Activated naive CD8-positive, alpha-beta T cell treated with anti-CD3 and anti-CD28 coated beads, Interleukin-2, amount 10 ng/mL, durations not matched to agents 7 days and 5 days (primary cell): ENCODE results near the gene MAN2B2. TPM values are rescaled to one million over a fixed set of nuclear protein-coding genes. Genes with fewer than 3 reads are reported as not detected.

Experiments
- ATAC-seq: fragments of 150-1000 bp; cut with Tn5 transposase; one replicate; pipeline ENCODE4 v1.10.0; 2021; ENCODE audit warnings: low read depth, moderate library complexity
- POLR2A ChIA-PET: fragments of 350-600 bp; sonication (Branson Sonifier 250); formaldehyde crosslinking; loops from one replicate; lab custom pipeline; 2021; ENCODE audit warnings: antibody characterized with exemption; lab: Charles Lee
- DNase-seq: peaks from one replicate; pipeline ENCODE4 v3.0.0; 2021
- H3K27ac Mint-ChIP-seq: one replicate; pipeline ENCODE4 v1.8.0; 2022; ENCODE audit warnings: mild to moderate bottlenecking, mixed read lengths
- H3K27me3 Mint-ChIP-seq: one replicate; pipeline ENCODE4 v1.8.0; 2022; ENCODE audit warnings: mild to moderate bottlenecking, moderate library complexity, mixed read lengths
- H3K36me3 Mint-ChIP-seq: one replicate; pipeline ENCODE4 v1.8.0; 2021; ENCODE audit warnings: mild to moderate bottlenecking, mixed read lengths
- H3K4me1 Mint-ChIP-seq: one replicate; pipeline ENCODE4 v1.8.0; 2021; ENCODE audit warnings: mixed read lengths
- H3K4me3 Mint-ChIP-seq: one replicate; pipeline ENCODE4 v1.8.0; 2022; ENCODE audit warnings: mild to moderate bottlenecking, moderate library complexity, mixed read lengths
- H3K9me3 Mint-ChIP-seq: one replicate; pipeline ENCODE4 v1.8.0; 2021; ENCODE audit warnings: mixed read lengths
- total RNA-seq, 2 experiments: library from RNA; stranded (reverse); gene quantifications; one replicate each; pipeline ENCODE4 v1.2.3, GENCODE V29; 2021

MAN2B2 gene
- total RNA-seq, result 10 to 100 TPM; 36.0 to 38.2 TPM

GRCh38 chr4:6574747-6575502 lies at the start of gene MAN2B2:
Gene MAN2B2, plus strand, starts transcription at chr4:6575189. Its CDS starts 22 bp downstream, at chr4:6575211.
- ATAC-seq, result peak; percentile 91
- peaks cover 9% of the 10 kb centered on the region for H3K4me1 Mint-ChIP-seq
- POLR2A ChIA-PET, result interaction anchor here (0.6 to 2.2 kb wide), 10 partner anchors 14 to 483 kb away, joined by 3 to 15 read pairs (median 3); partner anchors contain the start of genes MRFAP1 and MRFAP1L1
- H3K36me3 Mint-ChIP-seq, result peaks cover 22% of the 10 kb centered on the region
- peaks cover 4% of the 10 kb centered on the region for H3K9me3 Mint-ChIP-seq
- peak within 1 kb of the TSS; percentile 83 for H3K27ac Mint-ChIP-seq
- peak; percentile 91 for DNase-seq
- H3K4me3 Mint-ChIP-seq, result peak within 1 kb of the TSS; percentile 87
- H3K27me3 Mint-ChIP-seq, result no peaks in the 10 kb centered on the region

GRCh38 chr4:6525474-6525873 lies 49.5 kb upstream of the MAN2B2 start:
- ATAC-seq (no peak), DNase-seq (no peak)
- Mint-ChIP-seq H3K4me1 (no peaks in the 10 kb centered on the region), H3K27ac (no peak overlapping the region), H3K9me3 (no peaks in the 10 kb centered on the region), H3K27me3 (peaks cover 6% of the 10 kb centered on the region), H3K4me3 (no peak overlapping the region), H3K36me3 (no peaks in the 10 kb centered on the region)
- POLR2A ChIA-PET, result no interaction called here

GRCh38 chr4:6526156-6526555 lies 48.8 kb upstream of the MAN2B2 start:
- Mint-ChIP-seq H3K4me3 (no peak overlapping the region), H3K27me3 (peaks cover 6% of the 10 kb centered on the region), H3K9me3 (no peaks in the 10 kb centered on the region), H3K4me1 (no peaks in the 10 kb centered on the region), H3K27ac (no peak overlapping the region), H3K36me3 (no peaks in the 10 kb centered on the region)
- DNase-seq (no peak), ATAC-seq (no peak)
- POLR2A ChIA-PET, result no interaction called here

- H3K27me3 Mint-ChIP-seq, result peaks cover 6% of the 10 kb centered on the region
- ATAC-seq, result no peak
- POLR2A ChIA-PET, result no interaction called here
These were observed 48.3 kb upstream of the MAN2B2 start for GRCh38 chr4:6526671-6527091.

GRCh38 chr4:6527259-6527658 lies 47.7 kb upstream of the MAN2B2 start:
- Mint-ChIP-seq H3K4me1 (no peaks in the 10 kb centered on the region), H3K27me3 (peaks cover 6% of the 10 kb centered on the region), H3K4me3 (no peak overlapping the region), H3K9me3 (no peaks in the 10 kb centered on the region), H3K36me3 (no peaks in the 10 kb centered on the region), H3K27ac (no peak overlapping the region)
- no peak for ATAC-seq
- POLR2A ChIA-PET, result no interaction called here
- DNase-seq, result no peak

More at GRCh38 chr4:6526671-6527091, 48.3 kb upstream of the MAN2B2 start:
- DNase-seq, result no peak
- Mint-ChIP-seq H3K4me3 (no peak overlapping the region), H3K27ac (no peak overlapping the region), H3K9me3 (no peaks in the 10 kb centered on the region), H3K4me1 (no peaks in the 10 kb centered on the region), H3K36me3 (no peaks in the 10 kb centered on the region)

GRCh38 chr4:6527683-6528595 lies 47.0 kb upstream of the MAN2B2 start:
- DNase-seq (no peak), ATAC-seq (no peak)
- Mint-ChIP-seq H3K27me3 (peaks cover 6% of the 10 kb centered on the region), H3K36me3 (no peaks in the 10 kb centered on the region), H3K27ac (no peak overlapping the region), H3K4me3 (no peak overlapping the region), H3K9me3 (no peaks in the 10 kb centered on the region), H3K4me1 (no peaks in the 10 kb centered on the region)
- POLR2A ChIA-PET, result no interaction called here

GRCh38 chr4:6529021-6529420 lies 46.0 kb upstream of the MAN2B2 start:
- POLR2A ChIA-PET, result no interaction called here
- peaks cover 6% of the 10 kb centered on the region for H3K27me3 Mint-ChIP-seq

GRCh38 chr4:6530301-6530700 lies 44.7 kb upstream of the MAN2B2 start:
- no peaks in the 10 kb centered on the region for H3K4me1 Mint-ChIP-seq
- H3K4me3 Mint-ChIP-seq, result no peak overlapping the region
- no peak overlapping the region for H3K27ac Mint-ChIP-seq
- ATAC-seq (no peak), DNase-seq (no peak)
- H3K9me3 Mint-ChIP-seq, result no peaks in the 10 kb centered on the region
- H3K36me3 Mint-ChIP-seq, result no peaks in the 10 kb centered on the region
- H3K27me3 Mint-ChIP-seq, result peaks cover 6% of the 10 kb centered on the region
- POLR2A ChIA-PET, result no interaction called here

More at GRCh38 chr4:6529021-6529420, 46.0 kb upstream of the MAN2B2 start:
- no peak overlapping the region for H3K27ac Mint-ChIP-seq
- H3K4me3 Mint-ChIP-seq, result no peak overlapping the region
- no peaks in the 10 kb centered on the region for H3K4me1 Mint-ChIP-seq
- H3K36me3 Mint-ChIP-seq, result no peaks in the 10 kb centered on the region
- DNase-seq (no peak), ATAC-seq (no peak)
- H3K9me3 Mint-ChIP-seq, result no peaks in the 10 kb centered on the region

- Mint-ChIP-seq H3K27me3 (peaks cover 6% of the 10 kb centered on the region), H3K4me3 (no peak overlapping the region), H3K27ac (no peak overlapping the region), H3K4me1 (no peaks in the 10 kb centered on the region), H3K9me3 (no peaks in the 10 kb centered on the region), H3K36me3 (no peaks in the 10 kb centered on the region)
- ATAC-seq (no peak), DNase-seq (no peak)
- POLR2A ChIA-PET, result no interaction called here
These were observed 44.0 kb upstream of the MAN2B2 start for GRCh38 chr4:6530964-6531363.

GRCh38 chr4:6532102-6532501 lies 42.9 kb upstream of the MAN2B2 start:
- POLR2A ChIA-PET, result no interaction called here
- DNase-seq (no peak), ATAC-seq (no peak)
- no peaks in the 10 kb centered on the region for H3K4me1 Mint-ChIP-seq
- H3K36me3 Mint-ChIP-seq, result no peaks in the 10 kb centered on the region
- no peaks in the 10 kb centered on the region for H3K9me3 Mint-ChIP-seq
- H3K4me3 Mint-ChIP-seq, result no peak overlapping the region
- H3K27me3 Mint-ChIP-seq, result no peaks in the 10 kb centered on the region
- no peak overlapping the region for H3K27ac Mint-ChIP-seq

- H3K4me1 Mint-ChIP-seq, result no peaks in the 10 kb centered on the region
- no peak for DNase-seq
- H3K9me3 Mint-ChIP-seq, result no peaks in the 10 kb centered on the region
- POLR2A ChIA-PET, result no interaction called here
- ATAC-seq, result no peak
- H3K4me3 Mint-ChIP-seq, result no peak overlapping the region
- no peaks in the 10 kb centered on the region for H3K36me3 Mint-ChIP-seq
- H3K27ac Mint-ChIP-seq, result no peak overlapping the region
- no peaks in the 10 kb centered on the region for H3K27me3 Mint-ChIP-seq
These were observed 42.3 kb upstream of the MAN2B2 start for GRCh38 chr4:6532658-6533057.

GRCh38 chr4:6534050-6534449 lies 40.9 kb upstream of the MAN2B2 start:
- Mint-ChIP-seq H3K4me1 (no peaks in the 10 kb centered on the region), H3K36me3 (no peaks in the 10 kb centered on the region), H3K27ac (no peak overlapping the region), H3K9me3 (no peaks in the 10 kb centered on the region), H3K27me3 (no peaks in the 10 kb centered on the region), H3K4me3 (no peak overlapping the region)
- ATAC-seq (no peak), DNase-seq (no peak)
- POLR2A ChIA-PET, result no interaction called here

GRCh38 chr4:6534618-6535328 lies 40.2 kb upstream of the MAN2B2 start:
- Mint-ChIP-seq H3K27ac (no peak overlapping the region), H3K4me3 (no peak overlapping the region), H3K36me3 (no peaks in the 10 kb centered on the region), H3K4me1 (no peaks in the 10 kb centered on the region), H3K9me3 (no peaks in the 10 kb centered on the region), H3K27me3 (no peaks in the 10 kb centered on the region)
- DNase-seq (no peak), ATAC-seq (no peak)
- POLR2A ChIA-PET, result no interaction called here
